AG09319 (cell line): ENCODE data around the gene PPY.
"Not testable (repeated sequence)": the region's sequence is repeated elsewhere in the genome, so short reads cannot be mapped to it uniquely, and the experiment has no call there.

ENCODE experiments used
- DNase-seq: peaks from one replicate; pipeline ENCODE4 v3.0.0-alpha.2; 2010; ENCODE audit warnings: low read depth; ENCODE audit errors: extremely low read depth
- TF ChIP-seq, protein P1 (sequence below): IDR thresholded peaks from 2 replicates; pipeline ENCODE4 v1.5.1; 2011; ENCODE audit warnings: low read depth, mild to moderate bottlenecking, inconsistent platforms, low read length, moderate library complexity

Gene PPY

DNA sequence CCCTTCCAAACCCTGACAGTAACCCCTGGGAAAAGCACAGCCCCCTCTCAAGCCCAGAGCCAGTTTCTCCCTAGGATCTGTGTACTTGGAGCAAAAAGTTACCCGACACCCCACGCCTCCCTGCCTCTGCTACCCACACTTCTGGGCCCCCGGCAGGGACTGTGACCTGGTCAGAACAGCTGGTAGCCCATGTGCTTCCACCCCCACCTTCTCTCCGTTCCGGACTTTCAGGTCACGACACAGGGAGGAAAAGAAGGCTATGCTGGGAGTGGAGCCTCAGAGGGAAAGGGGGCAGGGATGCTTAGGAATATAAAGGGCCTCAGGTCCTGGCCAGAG lies 6.4 kb downstream of the PPY start:
- TF ChIP-seq, protein P1, sequence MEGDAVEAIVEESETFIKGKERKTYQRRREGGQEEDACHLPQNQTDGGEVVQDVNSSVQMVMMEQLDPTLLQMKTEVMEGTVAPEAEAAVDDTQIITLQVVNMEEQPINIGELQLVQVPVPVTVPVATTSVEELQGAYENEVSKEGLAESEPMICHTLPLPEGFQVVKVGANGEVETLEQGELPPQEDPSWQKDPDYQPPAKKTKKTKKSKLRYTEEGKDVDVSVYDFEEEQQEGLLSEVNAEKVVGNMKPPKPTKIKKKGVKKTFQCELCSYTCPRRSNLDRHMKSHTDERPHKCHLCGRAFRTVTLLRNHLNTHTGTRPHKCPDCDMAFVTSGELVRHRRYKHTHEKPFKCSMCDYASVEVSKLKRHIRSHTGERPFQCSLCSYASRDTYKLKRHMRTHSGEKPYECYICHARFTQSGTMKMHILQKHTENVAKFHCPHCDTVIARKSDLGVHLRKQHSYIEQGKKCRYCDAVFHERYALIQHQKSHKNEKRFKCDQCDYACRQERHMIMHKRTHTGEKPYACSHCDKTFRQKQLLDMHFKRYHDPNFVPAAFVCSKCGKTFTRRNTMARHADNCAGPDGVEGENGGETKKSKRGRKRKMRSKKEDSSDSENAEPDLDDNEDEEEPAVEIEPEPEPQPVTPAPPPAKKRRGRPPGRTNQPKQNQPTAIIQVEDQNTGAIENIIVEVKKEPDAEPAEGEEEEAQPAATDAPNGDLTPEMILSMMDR = no peak
- DNase-seq = no peak

DNA sequence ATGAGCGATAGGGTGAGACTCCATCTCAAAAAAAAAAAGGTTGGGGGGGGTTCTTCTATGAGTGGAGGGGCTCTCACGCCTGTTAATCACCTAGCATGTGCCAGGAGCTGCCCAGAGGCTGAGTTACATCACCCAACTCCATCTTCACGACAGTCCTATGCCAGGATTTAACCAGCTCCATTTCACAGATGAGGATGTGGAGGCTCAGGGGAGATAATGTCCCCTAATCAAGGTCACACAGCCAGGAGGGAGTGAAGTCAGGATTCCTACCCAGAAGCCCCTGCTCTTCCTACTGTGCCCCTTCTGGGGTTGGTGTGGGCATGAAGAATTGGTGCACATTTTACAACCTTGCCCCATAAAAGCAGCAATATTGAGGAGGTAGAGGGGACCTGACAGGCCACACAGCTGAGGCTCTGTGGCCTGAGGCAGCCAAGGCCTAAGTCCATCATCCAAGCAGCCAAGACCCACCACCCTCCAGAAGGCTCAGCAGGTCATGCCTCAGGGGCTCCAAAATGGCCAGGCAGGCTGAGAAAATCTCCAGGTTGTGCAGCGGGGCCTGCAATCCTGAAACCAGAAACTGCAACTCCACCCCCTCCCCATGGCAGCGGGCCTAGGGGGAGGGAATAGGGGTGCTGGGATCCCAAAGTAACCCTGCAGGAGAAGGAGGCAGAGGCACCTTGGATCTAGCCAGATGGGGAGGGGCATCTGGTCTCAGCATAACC lies 6.9 kb downstream of the PPY start:
- DNase-seq = no peak
- TF ChIP-seq, protein P1 = no peak

DNA sequence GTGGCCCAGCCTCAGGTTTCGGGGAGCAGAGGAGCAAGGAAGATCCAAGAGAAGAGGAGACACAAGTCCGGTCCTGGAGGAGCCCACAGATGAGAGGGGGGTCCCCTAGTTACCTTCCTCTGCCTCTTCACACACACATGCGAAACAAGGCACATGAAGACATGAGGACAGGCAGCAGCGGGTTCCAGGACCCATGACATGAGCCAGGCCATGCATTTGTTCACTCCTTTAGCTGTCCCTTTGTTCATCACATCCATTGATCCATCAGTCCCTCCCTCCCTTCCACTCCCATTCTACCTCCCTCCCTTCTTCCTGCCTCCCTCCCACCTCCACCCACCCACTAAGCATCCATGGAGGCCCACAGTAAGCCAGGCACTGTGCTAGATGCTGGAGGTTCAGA lies 9.4 kb downstream of the PPY start:
- no peak for DNase-seq
- TF ChIP-seq, protein P1 = no peak

DNA sequence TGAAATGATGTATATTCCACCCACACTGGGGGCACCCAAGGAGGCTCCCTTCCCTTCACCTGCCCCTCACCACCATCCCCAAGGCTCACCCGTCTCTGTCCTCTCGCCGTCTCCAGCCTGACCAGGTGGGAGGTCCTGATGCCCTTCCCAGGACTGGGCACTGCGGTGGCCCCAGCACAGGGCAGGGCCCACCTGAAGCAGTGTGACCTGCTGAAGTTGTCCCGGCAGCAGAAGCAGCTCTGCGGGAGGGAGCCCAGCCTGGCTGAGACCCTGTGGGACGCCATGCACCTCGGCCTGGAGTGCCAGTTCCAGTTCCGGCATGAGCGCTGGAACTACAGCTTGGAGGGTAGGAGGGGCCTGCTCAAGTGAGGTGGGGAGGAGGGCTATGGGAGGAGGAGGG lies 9.9 kb downstream of the PPY start:
- TF ChIP-seq, protein P1 = no peak
- DNase-seq = no peak

DNA sequence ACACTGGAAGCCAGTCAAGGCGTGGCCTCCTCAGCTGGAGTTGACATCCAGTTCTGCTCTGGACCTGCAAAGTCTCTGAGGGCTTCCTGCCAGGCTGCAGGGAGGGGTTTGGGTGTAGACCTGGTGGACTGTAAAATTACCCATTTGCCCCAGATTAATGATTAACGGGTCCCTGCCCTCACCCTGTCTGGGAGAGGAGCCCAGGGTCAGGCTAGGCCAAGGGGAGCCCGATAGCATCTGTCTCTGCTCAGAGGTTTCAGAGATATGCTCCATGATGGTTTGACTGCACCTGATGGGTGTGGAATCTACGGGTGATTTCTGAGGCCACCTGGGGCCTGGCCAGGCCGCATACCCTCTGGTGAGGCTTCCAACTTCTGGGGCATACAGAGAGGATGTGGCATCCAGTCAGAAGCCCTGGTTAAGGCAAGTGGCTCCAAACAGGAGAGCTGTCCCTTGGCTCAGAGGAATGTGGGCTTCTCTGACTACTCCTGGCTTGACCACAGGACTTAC lies 11.2 kb downstream of the PPY start:
- no peak for DNase-seq
- TF ChIP-seq, protein P1 = no peak

DNA sequence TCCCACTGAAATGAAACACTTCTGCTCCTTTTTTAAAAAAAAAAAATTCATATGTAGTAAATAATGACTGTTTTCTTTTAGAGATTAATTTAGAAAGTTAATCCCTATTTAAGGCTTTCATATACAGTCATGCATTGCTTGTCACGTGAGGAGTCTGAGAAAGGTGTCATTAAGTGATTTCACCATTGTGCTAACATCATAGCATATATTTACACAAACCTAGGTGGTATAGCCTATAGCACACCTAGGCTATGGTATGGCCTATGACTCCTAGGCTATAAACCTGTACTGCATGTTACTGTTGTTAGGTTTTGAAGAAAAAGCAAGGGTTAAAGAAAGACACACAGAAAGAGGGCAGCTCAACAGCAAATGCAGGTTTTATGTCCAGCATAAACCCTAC lies 13.7 kb downstream of the PPY start:
- TF ChIP-seq, protein P1 = no peak
- DNase-seq = no peak

DNA sequence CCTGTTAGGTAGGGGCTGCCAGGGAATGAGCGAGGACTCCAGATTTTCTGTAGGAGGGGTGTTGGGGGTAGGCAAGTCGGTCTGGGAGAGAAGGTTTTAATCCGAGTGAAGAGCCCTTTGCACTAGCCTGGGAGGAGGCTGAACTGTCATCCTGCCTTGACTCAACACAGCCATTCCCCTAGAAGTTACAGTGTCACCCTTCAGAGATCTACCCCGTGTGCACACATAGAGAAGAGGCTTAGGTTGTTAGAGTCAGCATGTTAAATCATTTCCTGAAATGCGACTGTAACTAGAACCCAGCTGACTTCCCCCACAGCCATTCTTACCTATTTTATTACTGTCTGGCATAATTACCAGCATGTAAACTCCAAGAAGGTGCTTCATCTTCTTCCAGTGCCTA lies 14.3 kb downstream of the PPY start:
- DNase-seq = not testable (repeated sequence)
